ENCODE data around the gene U2SURP. TPM values are rescaled to one million over a fixed set of nuclear protein-coding genes. Genes with fewer than 3 reads are reported as not detected.
A peak's percentile ranks its signal among the peaks of the same experiment; 100 is the strongest.

U2SURP gene
- total RNA-seq, 6 experiments from 2014 or later, result 19.1 to 34.5 (median 26.9) TPM

GRCh38 chr3:142981108-142981507 lies 20.3 kb upstream of the U2SURP start:
- TF ChIP-seq CTCF (IDR thresholded peaks at IDR 0.05) (no peak), POLR2A (IDR thresholded peaks at IDR 0.05) (no peak)
- Histone ChIP-seq H3K27ac (no peak overlapping the region), H3K4me1 (peaks cover 0 to 26% (median 0%) of the 10 kb centered on the region in 4 donors), H3K27me3 (no peaks in the 10 kb centered on the region), H3K4me3 (no peak overlapping the region), H3K9me3 (no peaks in the 10 kb centered on the region), H3K36me3 (no peaks in the 10 kb centered on the region)
- 93% methylated on average over 3 of the region's 3 CpGs for WGBS (ENCODE audit: insufficient coverage, low coverage, low lambda C conversion rate, missing lambda C conversion rate)
- DNase-seq (no peak), ATAC-seq (peak in 2 of 4 donors; percentile 31 to 36)
- intact Hi-C loops (cut with DNase I), result loop anchor here in 1 of 2 donors (10.0 kb wide), 1 partner anchor 46 kb away; no protein-coding TSS in a partner anchor

GRCh38 chr3:142982038-142982773 lies 19.2 kb upstream of the U2SURP start:
- intact Hi-C loops (cut with DNase I), result loop anchor here in 1 of 2 donors (10.0 kb wide), 1 partner anchor 47 kb away; no protein-coding TSS in a partner anchor
- no peak overlapping the region for H3K27ac ChIP-seq
- peaks cover 0 to 17% (median 0%) of the 10 kb centered on the region in 4 donors for H3K4me1 ChIP-seq
- H3K27me3 ChIP-seq, result no peaks in the 10 kb centered on the region
- H3K36me3 ChIP-seq, result no peaks in the 10 kb centered on the region
- no peak overlapping the region for H3K4me3 ChIP-seq
- ATAC-seq, result no peak
- DNase-seq, result no peak
- TF ChIP-seq CTCF (IDR thresholded peaks at IDR 0.05), result no peak
- no peak for TF ChIP-seq POLR2A (IDR thresholded peaks at IDR 0.05)
- WGBS (ENCODE audit: insufficient coverage, low coverage, low lambda C conversion rate, missing lambda C conversion rate), result 66% methylated on average over 7 of the region's 7 CpGs
- H3K9me3 ChIP-seq, result no peaks in the 10 kb centered on the region

- peak in 1 of 4 donors; percentile 65 for ATAC-seq
- Histone ChIP-seq H3K4me3 (no peak overlapping the region), H3K4me1 (peaks cover 0 to 17% (median 0%) of the 10 kb centered on the region in 4 donors), H3K36me3 (no peaks in the 10 kb centered on the region), H3K27me3 (no peaks in the 10 kb centered on the region), H3K27ac (no peak overlapping the region), H3K9me3 (no peaks in the 10 kb centered on the region)
- 0% methylated on average over 1 of the region's 2 CpGs for WGBS (ENCODE audit: insufficient coverage, low coverage, low lambda C conversion rate, missing lambda C conversion rate)
- no peak for DNase-seq
- TF ChIP-seq CTCF (IDR thresholded peaks at IDR 0.05) (no peak), POLR2A (IDR thresholded peaks at IDR 0.05) (no peak)
- intact Hi-C loops (cut with DNase I), result loop anchor here in 1 of 2 donors (10.0 kb wide), 1 partner anchor 49 kb away; no protein-coding TSS in a partner anchor
Measured at GRCh38 chr3:142983318-142983717, 18.1 kb upstream of the U2SURP start.

GRCh38 chr3:142984255-142984654 lies 17.1 kb upstream of the U2SURP start:
- 57% methylated on average over 3 of the region's 3 CpGs for WGBS (ENCODE audit: insufficient coverage, low coverage, low lambda C conversion rate, missing lambda C conversion rate)
- no peaks in the 10 kb centered on the region for H3K27me3 ChIP-seq
- DNase-seq (no peak), ATAC-seq (peak; percentile 56 to 70 (median 62))
- no peaks in the 10 kb centered on the region for H3K9me3 ChIP-seq
- no peaks in the 10 kb centered on the region for H3K36me3 ChIP-seq
- H3K27ac ChIP-seq, result no peak overlapping the region
- H3K4me3 ChIP-seq, result no peak overlapping the region
- intact Hi-C loops (cut with DNase I), result loop anchor here in 1 of 2 donors (10.0 kb wide), 1 partner anchor 49 kb away; no protein-coding TSS in a partner anchor
- H3K4me1 ChIP-seq, result peaks cover 0 to 14% (median 0%) of the 10 kb centered on the region in 4 donors
- no peak for TF ChIP-seq POLR2A (IDR thresholded peaks at IDR 0.05)
- no peak for TF ChIP-seq CTCF (IDR thresholded peaks at IDR 0.05)

Data from right lobe of liver (tissue), 6 donors.